HG02642 (cell line): ENCODE measurements around the gene FARP2.
"Not testable (repeated sequence)": the region's sequence is repeated elsewhere in the genome, so short reads cannot be mapped to it uniquely, and the experiment has no call there.

Experiments
- ATAC-seq: cut with Tn5 transposase; IDR thresholded peaks from one replicate; pipeline ENCODE4 v1.9.1; 2021; ENCODE audit warnings: mild to moderate bottlenecking; ENCODE audit not compliant: unreplicated experiment, poor library complexity

Gene FARP2

GRCh38 chr2:241355983-241356870 is at the start of gene FARP2:
Gene FARP2, plus strand, starts transcription at chr2:241356285. Its CDS starts 16,823 bp downstream, at chr2:241373108.
- peak; percentile 86 for ATAC-seq

GRCh38 chr2:241307055-241307454 is 49.0 kb upstream of the FARP2 start:
- ATAC-seq = no peak

- ATAC-seq = no peak
Observed at GRCh38 chr2:241308267-241308666, 47.8 kb upstream of the FARP2 start.

- ATAC-seq = no peak
Observed at GRCh38 chr2:241308832-241309500, 47.1 kb upstream of the FARP2 start.

- peak; percentile 61 for ATAC-seq
Observed at GRCh38 chr2:241309684-241310117, 46.4 kb upstream of the FARP2 start.

GRCh38 chr2:241310917-241311566 is 45.0 kb upstream of the FARP2 start:
- ATAC-seq = no peak

GRCh38 chr2:241312082-241312481 is 44.0 kb upstream of the FARP2 start:
- no peak for ATAC-seq

- no peak for ATAC-seq
Observed at GRCh38 chr2:241313543-241314095, 42.5 kb upstream of the FARP2 start.

- ATAC-seq = no peak
Observed at GRCh38 chr2:241314226-241315092, 41.6 kb upstream of the FARP2 start.

GRCh38 chr2:241315093-241315878 is 40.8 kb upstream of the FARP2 start, which contains the start of gene HDLBP:
Gene HDLBP, minus strand, starts transcription at chr2:241315672. Its CDS starts 48,803 bp downstream, at chr2:241266869.
- peak; percentile 76 for ATAC-seq

- peak; percentile 46 for ATAC-seq
Observed at GRCh38 chr2:241315879-241316631, 40.0 kb upstream of the FARP2 start, which contains the start of gene SEPTIN2. Gene SEPTIN2, plus strand, starts transcription at chr2:241315925. Its CDS starts 8,308 bp downstream, at chr2:241324233.

GRCh38 chr2:241316825-241317224 is 39.3 kb upstream of the FARP2 start:
- no peak for ATAC-seq

GRCh38 chr2:241317391-241317790 is 38.7 kb upstream of the FARP2 start:
- no peak for ATAC-seq

GRCh38 chr2:241318830-241319229 is 37.3 kb upstream of the FARP2 start:
- not testable (repeated sequence) for ATAC-seq

- ATAC-seq = no peak
Observed at GRCh38 chr2:241320394-241320793, 35.7 kb upstream of the FARP2 start.

- ATAC-seq = no peak
Observed at GRCh38 chr2:241321033-241321432, 35.1 kb upstream of the FARP2 start.

GRCh38 chr2:241321886-241322285 is 34.2 kb upstream of the FARP2 start:
- no peak for ATAC-seq

- ATAC-seq = no peak
Observed at GRCh38 chr2:241323778-241324177, 32.3 kb upstream of the FARP2 start.
